22Rv1 (cell line): ENCODE data around the gene ADRB1.

Experiments used
- H3K27ac ChIP-seq: fragments of 450-650 bp; 2 replicates; pipeline ENCODE4 v1.5.1; 2017
- ZFX ChIP-seq: fragments of 450-650 bp; IDR thresholded peaks from 2 replicates; pipeline ENCODE4 v1.6.1; 2017; ENCODE audit warnings: antibody characterized with exemption, borderline replicate concordance
- TF ChIP-seq, protein P1 (sequence below): fragments of 450-650 bp; IDR thresholded peaks from 2 replicates; pipeline ENCODE4 v1.5.1; 2017; ENCODE audit warnings: mild to moderate bottlenecking

The ADRB1 gene

GRCh38 chr10:114045136-114046086, 1.7 kb downstream of the ADRB1 start:
- H3K27ac ChIP-seq = no peak overlapping the region
- TF ChIP-seq, protein P1, sequence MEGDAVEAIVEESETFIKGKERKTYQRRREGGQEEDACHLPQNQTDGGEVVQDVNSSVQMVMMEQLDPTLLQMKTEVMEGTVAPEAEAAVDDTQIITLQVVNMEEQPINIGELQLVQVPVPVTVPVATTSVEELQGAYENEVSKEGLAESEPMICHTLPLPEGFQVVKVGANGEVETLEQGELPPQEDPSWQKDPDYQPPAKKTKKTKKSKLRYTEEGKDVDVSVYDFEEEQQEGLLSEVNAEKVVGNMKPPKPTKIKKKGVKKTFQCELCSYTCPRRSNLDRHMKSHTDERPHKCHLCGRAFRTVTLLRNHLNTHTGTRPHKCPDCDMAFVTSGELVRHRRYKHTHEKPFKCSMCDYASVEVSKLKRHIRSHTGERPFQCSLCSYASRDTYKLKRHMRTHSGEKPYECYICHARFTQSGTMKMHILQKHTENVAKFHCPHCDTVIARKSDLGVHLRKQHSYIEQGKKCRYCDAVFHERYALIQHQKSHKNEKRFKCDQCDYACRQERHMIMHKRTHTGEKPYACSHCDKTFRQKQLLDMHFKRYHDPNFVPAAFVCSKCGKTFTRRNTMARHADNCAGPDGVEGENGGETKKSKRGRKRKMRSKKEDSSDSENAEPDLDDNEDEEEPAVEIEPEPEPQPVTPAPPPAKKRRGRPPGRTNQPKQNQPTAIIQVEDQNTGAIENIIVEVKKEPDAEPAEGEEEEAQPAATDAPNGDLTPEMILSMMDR = no peak
- no peak for TF ChIP-seq ZFX

- TF ChIP-seq, protein P1 = no peak
- TF ChIP-seq ZFX = no peak
- no peak overlapping the region for H3K27ac ChIP-seq
These were observed 2.4 kb downstream of the ADRB1 start for GRCh38 chr10:114046087-114046458.

- TF ChIP-seq, protein P1 = no peak
- no peak for TF ChIP-seq ZFX
These were observed 4.8 kb downstream of the ADRB1 start for GRCh38 chr10:114048472-114048871.

DNA sequence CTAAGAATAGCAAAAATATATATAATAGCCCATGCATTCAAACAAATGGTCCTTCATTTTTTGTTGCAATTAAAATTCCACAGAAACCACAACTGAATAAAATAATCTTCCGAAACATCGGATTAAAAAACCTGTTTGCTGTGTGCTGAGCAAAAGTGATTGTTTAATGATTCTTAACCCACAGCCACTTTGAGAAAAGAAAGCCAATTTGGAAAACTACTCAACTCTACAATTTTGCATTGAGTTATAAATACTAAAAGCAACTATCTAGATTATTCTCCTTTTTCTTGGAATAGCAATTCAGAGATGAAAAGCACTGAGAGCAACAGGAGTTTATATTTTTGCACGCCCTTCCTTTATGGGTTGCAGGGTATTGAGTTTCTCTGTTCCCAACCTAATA, 8.0 kb downstream of the ADRB1 start:
- TF ChIP-seq ZFX = no peak
- TF ChIP-seq, protein P1 = no peak
- H3K27ac ChIP-seq = no peak overlapping the region

More at GRCh38 chr10:114048472-114048871, 4.8 kb downstream of the ADRB1 start:
- H3K27ac ChIP-seq = no peak overlapping the region

DNA sequence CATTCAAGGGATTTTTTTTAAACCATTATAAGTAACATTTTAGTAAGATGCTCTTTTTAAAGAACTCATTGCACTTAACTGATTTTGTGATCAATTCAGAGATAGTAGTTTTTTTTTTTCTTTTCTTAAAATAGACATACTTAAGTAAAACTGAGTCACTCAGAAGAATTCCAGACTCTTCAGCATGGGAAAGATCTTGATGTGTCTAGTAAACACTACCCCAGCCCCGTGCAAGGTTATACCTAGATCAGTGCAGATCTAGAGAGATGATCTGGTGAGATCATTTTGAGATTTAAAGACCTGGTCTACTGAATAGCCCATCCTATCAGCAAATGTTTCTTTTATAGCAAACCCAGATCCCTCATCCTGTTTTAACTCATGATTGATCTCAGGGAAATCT, 8.6 kb downstream of the ADRB1 start:
- H3K27ac ChIP-seq = no peak overlapping the region
- no peak for TF ChIP-seq ZFX
- TF ChIP-seq, protein P1 = no peak

DNA sequence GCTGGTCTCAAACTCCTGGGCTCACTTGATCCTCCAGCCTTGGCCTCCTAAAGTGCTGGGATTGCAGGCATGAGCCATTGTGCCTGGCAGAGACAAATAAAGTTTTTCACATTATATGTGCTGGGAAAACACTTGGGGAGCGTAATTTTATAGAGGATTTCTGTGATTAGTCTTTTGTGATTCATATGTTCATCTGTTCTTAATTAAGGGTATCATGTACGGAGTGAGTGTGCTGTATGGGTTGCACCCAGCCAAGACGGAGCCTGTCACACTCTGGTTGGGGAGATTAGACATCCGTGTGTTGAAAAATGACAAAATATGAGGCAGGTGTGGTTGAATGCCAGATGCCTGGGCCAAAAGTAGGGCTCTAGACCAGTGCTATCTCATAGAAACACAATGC, 10.3 kb downstream of the ADRB1 start:
- TF ChIP-seq, protein P1 = no peak
- TF ChIP-seq ZFX = no peak
- no peak overlapping the region for H3K27ac ChIP-seq

GRCh38 chr10:114057855-114058254, 14.2 kb downstream of the ADRB1 start:
- TF ChIP-seq ZFX = no peak
- TF ChIP-seq, protein P1 = no peak

More at GRCh38 chr10:114057855-114058254, 14.2 kb downstream of the ADRB1 start:
- no peak overlapping the region for H3K27ac ChIP-seq
